ENCODE data around the gene RFFL.

The RFFL gene

GRCh38 chr17:35084987-35085386 is 21.5 kb upstream of the RFFL start:
- TF ChIP-seq CTCF (IDR thresholded peaks at IDR 0.05; ENCODE audit: insufficient read depth, low read length, poor library complexity, severe bottlenecking): no peak
- Histone ChIP-seq H3K4me3 (replicated peaks; ENCODE audit: low read depth, low read length) (no peak overlapping the region), H3K36me3 (ENCODE audit: control insufficient read depth, insufficient read depth, low read length) (no peaks in the 10 kb centered on the region), H3K27me3 (replicated peaks; ENCODE audit: control insufficient read depth, insufficient read depth, low read length) (no peaks in the 10 kb centered on the region)
- no peak for DNase-seq (ENCODE audit: extremely low read depth, insufficient read length)

GRCh38 chr17:35083071-35083470 is 19.6 kb upstream of the RFFL start:
- Histone ChIP-seq H3K4me3 (replicated peaks; ENCODE audit: low read depth, low read length) (no peak overlapping the region; the same call in 1 of the 2 replicates), H3K36me3 (ENCODE audit: control insufficient read depth, insufficient read depth, low read length) (no peaks in the 10 kb centered on the region), H3K27me3 (replicated peaks; ENCODE audit: control insufficient read depth, insufficient read depth, low read length) (no peaks in the 10 kb centered on the region)
- no peak for DNase-seq (ENCODE audit: extremely low read depth, insufficient read length)
- no peak for TF ChIP-seq CTCF (IDR thresholded peaks at IDR 0.05; ENCODE audit: insufficient read depth, low read length, poor library complexity, severe bottlenecking)

- TF ChIP-seq CTCF (IDR thresholded peaks at IDR 0.05; ENCODE audit: insufficient read depth, low read length, poor library complexity, severe bottlenecking): no peak
- Histone ChIP-seq H3K36me3 (ENCODE audit: control insufficient read depth, insufficient read depth, low read length) (no peaks in the 10 kb centered on the region), H3K27me3 (replicated peaks; ENCODE audit: control insufficient read depth, insufficient read depth, low read length) (no peaks in the 10 kb centered on the region), H3K4me3 (replicated peaks; ENCODE audit: low read depth, low read length) (no peak overlapping the region; the same call in 1 of the 2 replicates)
- peak; percentile 29 for DNase-seq (ENCODE audit: extremely low read depth, insufficient read length)
Observed at GRCh38 chr17:35082073-35082657, 18.7 kb upstream of the RFFL start.

- DNase-seq (ENCODE audit: extremely low read depth, insufficient read length): no peak
- Histone ChIP-seq H3K36me3 (ENCODE audit: control insufficient read depth, insufficient read depth, low read length) (no peaks in the 10 kb centered on the region), H3K27me3 (replicated peaks; ENCODE audit: control insufficient read depth, insufficient read depth, low read length) (no peaks in the 10 kb centered on the region), H3K4me3 (replicated peaks; ENCODE audit: low read depth, low read length) (no peak overlapping the region)
- TF ChIP-seq CTCF (IDR thresholded peaks at IDR 0.05; ENCODE audit: insufficient read depth, low read length, poor library complexity, severe bottlenecking): no peak
Observed at GRCh38 chr17:35081638-35082037, 18.1 kb upstream of the RFFL start.

- peak; percentile 53 for DNase-seq (ENCODE audit: extremely low read depth, insufficient read length)
- H3K4me3 ChIP-seq (replicated peaks; ENCODE audit: low read depth, low read length): no peak overlapping the region
Observed at GRCh38 chr17:35080536-35080935, 17.0 kb upstream of the RFFL start.

More at GRCh38 chr17:35080536-35080935, 17.0 kb upstream of the RFFL start:
- Histone ChIP-seq H3K36me3 (ENCODE audit: control insufficient read depth, insufficient read depth, low read length) (no peaks in the 10 kb centered on the region), H3K27me3 (replicated peaks; ENCODE audit: control insufficient read depth, insufficient read depth, low read length) (no peaks in the 10 kb centered on the region)
- no peak for TF ChIP-seq CTCF (IDR thresholded peaks at IDR 0.05; ENCODE audit: insufficient read depth, low read length, poor library complexity, severe bottlenecking)

All from GM06990 (cell line).